ENCODE results near the gene SORCS2.

SORCS2 gene

GRCh38 chr4:7650606-7651385 lies 458.5 kb downstream of the SORCS2 start:
- no peak for TF ChIP-seq CTCF (IDR thresholded peaks at IDR 0.05; ENCODE audit: control extremely low read depth, extremely low read depth, low read depth, missing control alignments)
- POLR2A ChIA-PET = no interaction called here
- CTCF ChIA-PET = interaction anchor here (1.3 kb wide), 1 partner anchor 9 kb away, joined by 4 read pairs; no protein-coding TSS in a partner anchor
- no peak for DNase-seq (ENCODE audit: extremely low spot score)

DNA sequence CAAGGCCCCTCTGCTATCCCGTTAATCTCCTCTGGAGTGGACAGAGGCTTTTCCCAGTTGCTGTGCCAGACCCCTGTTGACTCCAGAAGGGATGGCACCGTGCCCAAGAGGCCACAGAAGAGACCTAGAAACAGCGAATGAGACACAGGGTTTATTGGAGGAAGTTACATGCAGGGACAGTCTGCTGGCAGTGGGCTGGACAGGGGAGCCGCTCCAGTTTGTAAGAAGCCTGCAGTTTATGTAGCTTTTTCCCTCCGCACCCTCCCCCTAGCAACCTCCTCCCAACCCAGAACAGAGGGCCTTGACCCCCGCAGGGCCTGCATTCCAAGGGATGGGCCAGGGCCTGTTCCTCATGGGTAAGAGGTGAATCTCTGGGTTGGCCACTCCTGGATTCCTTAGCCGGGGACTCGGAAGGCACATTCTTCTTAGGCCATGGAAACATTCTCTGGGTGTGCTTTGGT lies 459.2 kb downstream of the SORCS2 start:
- DNase-seq (ENCODE audit: extremely low spot score) = no peak
- POLR2A ChIA-PET = no interaction called here
- CTCF ChIA-PET = interaction anchor here (1.3 kb wide), 1 partner anchor 8 kb away, joined by 4 read pairs; no protein-coding TSS in a partner anchor

DNA sequence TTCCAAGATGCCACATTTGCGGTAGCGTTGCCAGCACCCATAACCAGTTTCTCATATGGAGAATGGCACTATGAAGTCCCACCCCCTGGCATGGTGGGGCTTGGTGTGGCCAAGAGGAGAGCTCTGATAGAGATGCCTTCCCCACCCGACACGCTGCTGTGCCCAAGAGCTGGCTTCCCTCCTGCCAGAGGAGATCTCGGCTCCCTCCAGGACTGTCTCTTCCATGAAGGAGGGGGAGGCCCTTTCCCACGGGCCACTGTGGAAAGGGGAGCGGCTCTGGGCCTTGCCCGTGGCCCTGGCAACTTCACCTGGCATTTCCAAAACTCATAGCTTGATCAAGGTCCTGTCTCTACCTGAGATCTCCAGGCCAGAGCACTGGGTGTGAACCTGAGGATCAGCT lies 459.7 kb downstream of the SORCS2 start:
- CTCF ChIA-PET = no interaction called here

More for the DNA sequence above, 459.2 kb downstream of the SORCS2 start:
- no peak for TF ChIP-seq CTCF (IDR thresholded peaks at IDR 0.05; ENCODE audit: control extremely low read depth, extremely low read depth, low read depth, missing control alignments)

GRCh38 chr4:7652451-7652881 lies 460.1 kb downstream of the SORCS2 start:
- TF ChIP-seq CTCF (IDR thresholded peaks at IDR 0.05; ENCODE audit: control extremely low read depth, extremely low read depth, low read depth, missing control alignments) = no peak
- POLR2A ChIA-PET = no interaction called here
- CTCF ChIA-PET = no interaction called here
- no peak for DNase-seq (ENCODE audit: extremely low spot score)

More for the DNA sequence above, 459.7 kb downstream of the SORCS2 start:
- POLR2A ChIA-PET = no interaction called here
- no peak for TF ChIP-seq CTCF (IDR thresholded peaks at IDR 0.05; ENCODE audit: control extremely low read depth, extremely low read depth, low read depth, missing control alignments)
- no peak for DNase-seq (ENCODE audit: extremely low spot score)

DNA sequence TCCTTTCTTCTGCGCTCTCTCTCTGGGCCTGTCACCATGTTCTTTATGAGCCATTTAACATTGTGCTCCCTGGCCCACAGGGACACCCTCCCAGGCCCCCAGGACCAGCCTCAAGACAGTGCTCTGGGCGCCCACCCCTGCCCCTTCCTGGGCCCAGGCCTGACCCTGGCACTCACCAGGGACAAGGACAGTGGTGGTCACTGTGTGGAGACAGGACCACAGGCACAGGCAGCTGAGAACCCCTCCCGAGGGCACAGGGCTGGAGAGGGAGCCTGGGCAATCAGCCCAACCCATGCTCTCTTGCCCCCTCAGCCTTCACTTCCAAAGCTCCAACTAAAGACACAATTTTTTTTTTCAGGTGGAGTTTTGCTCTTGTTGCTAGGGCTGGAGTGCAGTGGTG lies 460.6 kb downstream of the SORCS2 start:
- DNase-seq (ENCODE audit: extremely low spot score) = no peak
- CTCF ChIA-PET = no interaction called here
- POLR2A ChIA-PET = no interaction called here
- TF ChIP-seq CTCF (IDR thresholded peaks at IDR 0.05; ENCODE audit: control extremely low read depth, extremely low read depth, low read depth, missing control alignments) = no peak

GRCh38 chr4:7653510-7654369 lies 461.4 kb downstream of the SORCS2 start:
- POLR2A ChIA-PET = no interaction called here
- TF ChIP-seq CTCF (IDR thresholded peaks at IDR 0.05; ENCODE audit: control extremely low read depth, extremely low read depth, low read depth, missing control alignments) = no peak
- DNase-seq (ENCODE audit: extremely low spot score) = no peak
- CTCF ChIA-PET = no interaction called here

Measured in GM10248 (cell line).